Uterus (tissue), 4 donors: ENCODE data around the gene WWOX. TPM values are rescaled to one million over a fixed set of nuclear protein-coding genes. Genes with fewer than 3 reads are reported as not detected.

Experiments
- DNase-seq, 2 donors: peaks; one replicate each; pipeline ENCODE4 v3.0.0-alpha.2; 2019 to 2020
- H3K27ac ChIP-seq, 2 donors: fragments of 200-600 bp; sonication (generic); 1 replicate in 1 of 2; 2 replicates in 1 of 2; pipeline ENCODE4 v1.5.1; 2016 to 2018
- H3K27me3 ChIP-seq, 2 donors: fragments of 200-600 bp; sonication (generic); one replicate each; pipeline ENCODE4 v1.5.1; 2018 to 2019; ENCODE audit warnings: control low read depth in 1 of 2
- H3K36me3 ChIP-seq, 2 donors: fragments of 200-600 bp; sonication (generic); one replicate each; pipeline ENCODE4 v1.5.1; 2019; ENCODE audit warnings: control low read depth in 1 of 2
- H3K4me1 ChIP-seq, 2 donors: fragments of 200-600 bp; sonication (generic); one replicate each; pipeline ENCODE4 v1.5.1; 2018 to 2019; ENCODE audit warnings: control low read depth in 1 of 2
- H3K4me3 ChIP-seq, 2 donors: fragments of 200-600 bp; sonication (generic); 1 replicate in 1 of 2; 2 replicates in 1 of 2; pipeline ENCODE4 v1.5.1; 2018 to 2019; ENCODE audit warnings: mild to moderate bottlenecking in 1 of 2
- H3K9me3 ChIP-seq, 2 donors: fragments of 200-600 bp; sonication (generic); one replicate each; pipeline ENCODE4 v1.5.1; 2019; ENCODE audit warnings: control low read depth in 1 of 2
- CTCF ChIP-seq, 4 experiments: fragments of 200-600 bp in 2 of 4; fragments of 450-650 bp in 2 of 4; sonication (generic) in 2 of 4; IDR thresholded peaks; one replicate each; pipeline ENCODE4 v1.5.1; 2016 to 2019; ENCODE audit warnings: antibody characterized with exemption in 4 of 4, mild to moderate bottlenecking in 2 of 4, moderate library complexity in 1 of 4
- POLR2A ChIP-seq, 2 donors: fragments of 450-650 bp; IDR thresholded peaks; one replicate each; pipeline ENCODE4 v1.6.1; 2016; ENCODE audit warnings: antibody characterized with exemption in 2 of 2, mild to moderate bottlenecking in 1 of 2, moderate library complexity in 1 of 2
- intact Hi-C: fragments of 100-400 bp; cut with DNase I; formaldehyde crosslinking; loops from one replicate; pipeline ENCODE4 v1.15.1; 2023; ENCODE audit warnings: low total_unique reads
- total RNA-seq, 4 donors: library from RNA; depleted of rRNA in 3 of 4; stranded (reverse); fragments of >200 nt in 3 of 4; gene quantifications; one replicate each; pipeline versions ENCODE4 v1.1.0 to v1.2.4, GENCODE V29; 2014 to 2023
- donor health status: DM: yes; HTN: yes; CAD: no.

WWOX gene
- total RNA-seq, 4 donors from 2014 or later = 34.1 to 99.9 (median 55.8) TPM

GRCh38 chr16:78660795-78661194 is 561.3 kb downstream of the WWOX start:
- Histone ChIP-seq H3K27ac (no peak overlapping the region), H3K4me1 (no peaks in the 10 kb centered on the region), H3K9me3 (no peaks in the 10 kb centered on the region), H3K4me3 (no peak overlapping the region), H3K36me3 (no peaks in the 10 kb centered on the region), H3K27me3 (no peaks in the 10 kb centered on the region)
- intact Hi-C loops = no loop called here
- TF ChIP-seq CTCF (IDR thresholded peaks at IDR 0.05) (no peak), POLR2A (IDR thresholded peaks at IDR 0.05) (no peak)
- no peak for DNase-seq

- Histone ChIP-seq H3K9me3 (no peaks in the 10 kb centered on the region), H3K36me3 (no peaks in the 10 kb centered on the region), H3K27me3 (no peaks in the 10 kb centered on the region), H3K4me1 (no peaks in the 10 kb centered on the region), H3K4me3 (no peak overlapping the region), H3K27ac (no peak overlapping the region)
- no peak for TF ChIP-seq CTCF (IDR thresholded peaks at IDR 0.05)
- intact Hi-C loops = no loop called here
- no peak for DNase-seq
Observed at GRCh38 chr16:78663690-78664089, 564.2 kb downstream of the WWOX start.

- TF ChIP-seq CTCF (IDR thresholded peaks at IDR 0.05) = no peak
- no peak for TF ChIP-seq POLR2A (IDR thresholded peaks at IDR 0.05)
- Histone ChIP-seq H3K4me1 (no peaks in the 10 kb centered on the region), H3K36me3 (no peaks in the 10 kb centered on the region), H3K9me3 (no peaks in the 10 kb centered on the region), H3K4me3 (no peak overlapping the region), H3K27me3 (no peaks in the 10 kb centered on the region), H3K27ac (no peak overlapping the region)
- intact Hi-C loops = no loop called here
- no peak for DNase-seq
Observed at GRCh38 chr16:78664811-78665772, 565.6 kb downstream of the WWOX start.

GRCh38 chr16:78666318-78666717 is 566.9 kb downstream of the WWOX start:
- intact Hi-C loops = no loop called here
- no peaks in the 10 kb centered on the region for H3K9me3 ChIP-seq
- no peaks in the 10 kb centered on the region for H3K27me3 ChIP-seq
- no peaks in the 10 kb centered on the region for H3K4me1 ChIP-seq
- TF ChIP-seq POLR2A (IDR thresholded peaks at IDR 0.05) (no peak), CTCF (IDR thresholded peaks at IDR 0.05) (no peak)
- H3K36me3 ChIP-seq = no peaks in the 10 kb centered on the region
- no peak for DNase-seq
- no peak overlapping the region for H3K4me3 ChIP-seq
- no peak overlapping the region for H3K27ac ChIP-seq

- no peak for TF ChIP-seq CTCF (IDR thresholded peaks at IDR 0.05)
- TF ChIP-seq POLR2A (IDR thresholded peaks at IDR 0.05) = no peak
- H3K4me1 ChIP-seq = no peaks in the 10 kb centered on the region
- H3K9me3 ChIP-seq = no peaks in the 10 kb centered on the region
- intact Hi-C loops = no loop called here
- H3K27me3 ChIP-seq = no peaks in the 10 kb centered on the region
- no peaks in the 10 kb centered on the region for H3K36me3 ChIP-seq
- no peak overlapping the region for H3K27ac ChIP-seq
- H3K4me3 ChIP-seq = no peak overlapping the region
- no peak for DNase-seq
Observed at GRCh38 chr16:78667675-78668074, 568.2 kb downstream of the WWOX start.
